SK-N-SH (cell line): ENCODE measurements around the gene ATP5PD. TPM values are rescaled to one million over a fixed set of nuclear protein-coding genes. Genes with fewer than 3 reads are reported as not detected.

ENCODE experiments used
- CTCF ChIA-PET: fragments of 300-600, 350-600 bp; formaldehyde crosslinking; extraction: SDS; loops from one replicate; lab custom pipeline; 2021; lab: Yijun Ruan, JAX
- POLR2A ChIA-PET: fragments of 350-600 bp; sonication (Branson Sonifier 250); formaldehyde crosslinking; extraction: SDS; loops from one replicate; lab custom pipeline; 2020; ENCODE audit warnings: antibody characterized with exemption, inconsistent platforms; lab: Yijun Ruan, JAX
- DNase-seq: peaks from one replicate; pipeline ENCODE4 v3.0.0; 2012
- H2AFZ ChIP-seq: fragments of 200-600 bp; sonication (generic); 2 replicates; pipeline ENCODE4 v1.8.1; 2016; ENCODE audit warnings: antibody characterized with exemption, mild to moderate bottlenecking, low read depth
- H3F3A ChIP-seq: fragments of 200-600 bp; sonication (generic); replicated peaks from 2 replicates; pipeline ENCODE3; 2016; ENCODE audit warnings: antibody characterized with exemption, mild to moderate bottlenecking; ENCODE audit not compliant: insufficient read depth
- H3K27ac ChIP-seq, 2 experiments: fragments of 200-500 bp in 1 of 2; fragments of 200-600 bp in 1 of 2; sonication (Bioruptor generic) in 1 of 2; sonication (generic), shearing (Covaris generic) in 1 of 2; 2 replicates each; pipeline versions ENCODE4 v1.5.1 to v1.6.1; 2014 to 2016; ENCODE audit warnings: low read depth in 2 of 2, inconsistent platforms in 1 of 2, low read length in 1 of 2, mild to moderate bottlenecking in 1 of 2, mixed read lengths in 1 of 2
- H3K27me3 ChIP-seq: fragments of 200-600 bp; sonication (generic), shearing (Covaris generic); 2 replicates; pipeline ENCODE4 v1.6.1; 2016; ENCODE audit warnings: mixed run types; ENCODE audit not compliant: insufficient read depth
- H3K36me3 ChIP-seq, 2 experiments: fragments of 200-500 bp in 1 of 2; fragments of 200-600 bp in 1 of 2; sonication (Bioruptor generic) in 1 of 2; sonication (generic) in 1 of 2; replicated peaks in 1 of 2; 2 replicates each; pipeline versions ENCODE3 to v1.5.1; 2014 to 2016; ENCODE audit warnings: low read length in 1 of 2, mild to moderate bottlenecking in 1 of 2; ENCODE audit not compliant: insufficient read depth in 2 of 2, control insufficient read depth in 1 of 2
- H3K4me1 ChIP-seq, 2 experiments: fragments of 200-500 bp in 1 of 2; fragments of 200-600 bp in 1 of 2; sonication (Bioruptor generic) in 1 of 2; sonication (generic), shearing (Covaris generic) in 1 of 2; 2 replicates each; pipeline versions ENCODE4 v1.5.1 to v1.6.1; 2014 to 2016; ENCODE audit warnings: low read depth in 1 of 2, low read length in 1 of 2, mixed run types in 1 of 2; ENCODE audit not compliant: insufficient read depth in 2 of 2, control insufficient read depth in 1 of 2
- H3K4me2 ChIP-seq: fragments of 200-600 bp; sonication (generic), shearing (Covaris generic); 2 replicates; pipeline ENCODE4 v1.6.1; 2017; ENCODE audit warnings: mixed run types
- H3K4me3 ChIP-seq, 2 experiments: fragments of 200-500 bp in 1 of 2; fragments of 200-600 bp in 1 of 2; sonication (Bioruptor generic) in 1 of 2; sonication (generic), shearing (Covaris generic) in 1 of 2; 2 replicates each; pipeline versions ENCODE4 v1.5.1 to v1.8.1; 2014 to 2016; ENCODE audit warnings: low read depth in 2 of 2, inconsistent platforms in 1 of 2, low read length in 1 of 2, mild to moderate bottlenecking in 1 of 2, mixed read lengths in 1 of 2, moderate library complexity in 1 of 2
- H3K79me2 ChIP-seq: fragments of 200-600 bp; sonication (generic); 2 replicates; pipeline ENCODE4 v1.8.1; 2017; ENCODE audit warnings: mild to moderate bottlenecking; ENCODE audit not compliant: insufficient read depth
- H3K9ac ChIP-seq: fragments of 200-600 bp; sonication (generic); 2 replicates; pipeline ENCODE4 v1.6.1; 2017; ENCODE audit warnings: mixed run types
- H3K9me2 ChIP-seq: fragments of 200-600 bp; sonication (generic); 2 replicates; pipeline ENCODE4 v1.6.1; 2017; ENCODE audit warnings: mixed run types
- H3K9me3 ChIP-seq: fragments of 200-600 bp; sonication (generic); 2 replicates; pipeline ENCODE4 v1.6.1; 2017; ENCODE audit warnings: mixed run types, mild to moderate bottlenecking, moderate library complexity
- H4K20me1 ChIP-seq: fragments of 200-600 bp; sonication (generic); 2 replicates; pipeline ENCODE4 v1.6.1; 2017; ENCODE audit warnings: mild to moderate bottlenecking, mixed run types; ENCODE audit not compliant: insufficient read depth
- CHD2 ChIP-seq: fragments of 150-350 bp; IDR thresholded peaks from 2 replicates; pipeline ENCODE4 v1.6.1; 2018; ENCODE audit warnings: low read length; ENCODE audit not compliant: partially characterized antibody
- CTCF ChIP-seq: fragments of 200-600 bp; sonication (generic); IDR thresholded peaks from 2 replicates; pipeline ENCODE4 v1.6.1; 2017; ENCODE audit warnings: antibody characterized with exemption, mild to moderate bottlenecking, moderate library complexity
- ELF1 ChIP-seq: IDR thresholded peaks from 2 replicates; pipeline ENCODE4 v1.4.0; 2012
- MEF2A ChIP-seq: IDR thresholded peaks from 2 replicates; pipeline ENCODE4 v1.4.0; 2012; ENCODE audit warnings: low read depth, borderline replicate concordance
- NFIC ChIP-seq: IDR thresholded peaks from 2 replicates; pipeline ENCODE4 v1.4.0; 2012; ENCODE audit warnings: borderline replicate concordance
- RCOR1 ChIP-seq: fragments of 150-350 bp; IDR thresholded peaks from 2 replicates; pipeline ENCODE4 v1.6.1; 2017; ENCODE audit warnings: antibody characterized with exemption, low read length
- RFX5 ChIP-seq: IDR thresholded peaks from 2 replicates; pipeline ENCODE4 v1.6.1; 2012; ENCODE audit warnings: mild to moderate bottlenecking, improper control_type of control experiment, low read length
- TAF1 ChIP-seq: IDR thresholded peaks from 2 replicates; pipeline ENCODE4 v1.6.1; 2012; ENCODE audit warnings: low read depth, mild to moderate bottlenecking, low read length, moderate library complexity, borderline replicate concordance
- TEAD4 ChIP-seq: IDR thresholded peaks from 2 replicates; pipeline ENCODE4 v1.4.0; 2012; ENCODE audit warnings: mild to moderate bottlenecking, borderline replicate concordance; ENCODE audit not compliant: insufficient read depth
- YY1 ChIP-seq: IDR thresholded peaks from 2 replicates; pipeline ENCODE4 v1.4.0; 2012; ENCODE audit warnings: low read depth, mild to moderate bottlenecking
- WGBS: methylation state at CpG from one replicate; pipeline ENCODE4 v1.1.6; 2017; ENCODE audit warnings: low lambda C conversion rate; 5-methylcytosine and 5-hydroxymethylcytosine counted together
- polyA plus RNA-seq, 3 experiments: library from polyadenylated mRNA; depleted of rRNA; stranded (reverse); fragments of >200 nt; gene quantifications; 2 replicates each; pipeline ENCODE4 v1.2.3, GENCODE V29; 2012

Gene ATP5PD
- polyA plus RNA-seq, 1 of the 3 experiments (the other 2 are of a cell fraction), result 354 TPM

GRCh38 chr17:74998783-74999182 lies 48.0 kb downstream of the ATP5PD start:
- Histone ChIP-seq H2AFZ (no peak overlapping the region), H3K9ac (no peak overlapping the region), H3F3A (no peaks in the 10 kb centered on the region), H3K27me3 (no peaks in the 10 kb centered on the region), H3K79me2 (peaks cover 44% of the 10 kb centered on the region), H3K9me3 (no peaks in the 10 kb centered on the region), H4K20me1 (no peaks in the 10 kb centered on the region), H3K36me3 (peaks cover 28 to 31% of the 10 kb centered on the region in 2 experiments), H3K27ac (no peak overlapping the region; a peak in 1 of 4 replicates), H3K4me1 (no peaks in the 10 kb centered on the region; a peak in 1 of 4 replicates), H3K4me3 (no peak overlapping the region), H3K9me2 (no peaks in the 10 kb centered on the region), H3K4me2 (no peak overlapping the region)
- no peak for DNase-seq
- ChIA-PET CTCF (interaction anchor here (0.9 to 19.8 kb wide), 5 partner anchors 10 to 133 kb away, joined by 3 to 295 read pairs (median 5); no protein-coding TSS in a partner anchor), POLR2A (interaction anchor here (0.6 to 1.3 kb wide), 6 partner anchors 10 to 1752 kb away, joined by 3 to 5 read pairs (median 4); partner anchors contain the start of genes CDR2L and MRPL58)
- WGBS, result 93% methylated on average over 6 of the region's 6 CpGs
- TF ChIP-seq RFX5, result no peak
- no peak for TF ChIP-seq CHD2
- TF ChIP-seq RCOR1, result no peak

- Histone ChIP-seq H3K4me3 (no peak overlapping the region), H3K36me3 (peaks cover 2 to 13% of the 10 kb centered on the region in 2 experiments), H4K20me1 (no peaks in the 10 kb centered on the region; the same call in 1 of the 2 replicates), H3K27me3 (no peaks in the 10 kb centered on the region), H3K4me2 (no peak overlapping the region), H2AFZ (no peak overlapping the region), H3K9me2 (no peaks in the 10 kb centered on the region), H3F3A (no peaks in the 10 kb centered on the region), H3K79me2 (peaks cover 72% of the 10 kb centered on the region), H3K9ac (no peak overlapping the region), H3K9me3 (no peaks in the 10 kb centered on the region), H3K27ac (no peak overlapping the region), H3K4me1 (peaks cover 0 to 7% of the 10 kb centered on the region in 2 experiments; a peak in 1 of 4 replicates)
- DNase-seq, result no peak
- TF ChIP-seq YY1 (no peak), MEF2A (no peak), TAF1 (no peak), CTCF (no peak), NFIC (no peak)
- ChIA-PET CTCF (interaction anchor here (0.6 to 19.8 kb wide), 5 partner anchors 11 to 964 kb away, joined by 3 to 295 read pairs (median 3); partner anchors contain the start of gene MRPL58), POLR2A (interaction anchor here (0.6 kb wide), 1 partner anchor 38 kb away, joined by 5 read pairs; no protein-coding TSS in a partner anchor)
- 87% methylated on average over 5 of the region's 5 CpGs for WGBS
Measured at GRCh38 chr17:74995847-74996246, 50.9 kb downstream of the ATP5PD start.

DNA sequence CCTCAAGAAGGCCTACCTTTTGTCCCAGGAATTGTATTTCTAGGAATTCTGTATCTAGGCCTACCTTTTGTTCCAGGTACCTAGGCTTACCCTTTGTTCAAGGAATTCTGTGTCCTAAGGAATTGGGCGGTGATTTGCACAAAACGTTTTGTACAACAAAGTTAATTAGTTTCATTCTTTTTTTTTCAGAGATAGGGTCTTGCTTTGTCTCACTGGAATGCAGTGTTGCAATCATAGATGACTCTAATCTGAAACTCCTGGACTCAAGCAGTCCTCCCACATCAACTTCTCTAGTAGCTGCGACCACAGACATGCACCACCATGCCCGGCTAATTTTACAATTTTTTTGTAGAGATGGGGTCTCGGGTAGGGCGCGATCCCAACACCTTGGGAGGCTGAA lies 52.3 kb downstream of the ATP5PD start:
- DNase-seq, result no peak
- H3K27me3 ChIP-seq, result no peaks in the 10 kb centered on the region
- TF ChIP-seq ELF1 (no peak), TEAD4 (no peak)
- H4K20me1 ChIP-seq, result no peaks in the 10 kb centered on the region; the same call in 1 of the 2 replicates
- H3F3A ChIP-seq, result no peaks in the 10 kb centered on the region
- H3K9me2 ChIP-seq, result no peaks in the 10 kb centered on the region
- H3K4me1 ChIP-seq, result peaks cover 0 to 20% of the 10 kb centered on the region in 2 experiments; a peak in 1 of 4 replicates
- no peak overlapping the region for H3K4me2 ChIP-seq
- 87% methylated on average over 7 of the region's 7 CpGs for WGBS
- no peaks in the 10 kb centered on the region for H3K9me3 ChIP-seq
- no peak overlapping the region for H3K27ac ChIP-seq
- ChIA-PET POLR2A (interaction anchor here (1.8 kb wide), 1 partner anchor 18 kb away, joined by 6 read pairs; the partner anchor contains the start of gene MRPL58), CTCF (interaction anchor here (0.7 to 10.9 kb wide), 5 partner anchors 11 to 40 kb away, joined by 3 to 136 read pairs (median 7); partner anchors contain the start of gene MRPL58)
- H3K79me2 ChIP-seq, result peaks cover 86% of the 10 kb centered on the region
- H2AFZ ChIP-seq, result no peak overlapping the region
- H3K4me3 ChIP-seq, result no peak overlapping the region
- peaks cover 2 to 8% of the 10 kb centered on the region in 2 experiments for H3K36me3 ChIP-seq
- H3K9ac ChIP-seq, result no peak overlapping the region
